PC-9 (cell line): Measurements from ENCODE around the gene C14orf119.

ENCODE experiments used
- EZH2 ChIP-seq: fragments of 200-600 bp; sonication (generic); IDR thresholded peaks from 2 replicates; pipeline ENCODE4 v1.8.0; 2017; ENCODE audit warnings: antibody characterized with exemption, low read depth
- TF ChIP-seq, protein P1 (sequence below): fragments of 200-600 bp; sonication (generic); conservative IDR thresholded peaks from 2 replicates; pipeline ENCODE4 v1.6.1; 2017; ENCODE audit warnings: mixed run types, antibody characterized with exemption, mild to moderate bottlenecking, moderate library complexity

DNA sequence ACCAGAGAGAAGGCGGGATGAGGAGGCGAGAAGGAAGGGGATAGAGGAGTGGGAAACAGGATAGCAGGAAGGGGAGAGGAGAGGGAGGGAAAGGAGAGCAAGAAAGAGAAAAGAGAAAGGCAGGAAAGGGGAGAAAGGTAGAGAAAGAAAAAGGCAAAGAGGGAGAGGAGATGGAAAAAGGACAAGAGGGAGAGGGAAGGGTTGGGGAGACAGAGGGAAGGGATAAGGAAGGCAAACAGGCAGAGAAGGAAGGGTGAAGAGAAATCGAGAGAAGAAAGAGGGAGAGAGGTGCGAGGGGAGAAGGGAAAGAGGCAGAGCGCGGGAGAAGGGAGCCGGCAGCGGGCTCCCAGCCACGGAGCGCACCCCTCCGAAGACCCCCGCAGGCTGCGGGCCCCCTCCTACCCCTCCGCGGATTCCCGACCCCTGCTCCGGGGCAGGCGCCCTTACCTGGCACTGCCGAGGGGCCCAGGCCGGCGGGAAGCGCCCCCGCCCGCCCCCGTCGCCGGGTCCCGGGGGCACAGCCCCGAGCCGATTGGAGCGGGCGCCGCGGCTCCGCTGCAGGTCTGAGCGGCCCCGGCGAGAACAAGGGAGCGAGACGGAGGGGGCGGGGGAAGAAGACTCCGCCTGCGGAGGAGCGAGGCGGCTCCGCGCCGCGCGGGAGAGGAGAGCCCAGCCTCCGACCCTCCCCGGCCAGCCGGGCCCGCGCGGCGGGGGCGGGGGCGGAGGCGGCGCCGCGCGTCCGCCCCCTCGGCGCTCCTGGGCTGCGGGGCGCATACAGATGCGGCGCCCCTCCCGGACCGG is 38.1 kb upstream of the C14orf119 start, which contains the start of gene CDH24:
- TF ChIP-seq, protein P1, sequence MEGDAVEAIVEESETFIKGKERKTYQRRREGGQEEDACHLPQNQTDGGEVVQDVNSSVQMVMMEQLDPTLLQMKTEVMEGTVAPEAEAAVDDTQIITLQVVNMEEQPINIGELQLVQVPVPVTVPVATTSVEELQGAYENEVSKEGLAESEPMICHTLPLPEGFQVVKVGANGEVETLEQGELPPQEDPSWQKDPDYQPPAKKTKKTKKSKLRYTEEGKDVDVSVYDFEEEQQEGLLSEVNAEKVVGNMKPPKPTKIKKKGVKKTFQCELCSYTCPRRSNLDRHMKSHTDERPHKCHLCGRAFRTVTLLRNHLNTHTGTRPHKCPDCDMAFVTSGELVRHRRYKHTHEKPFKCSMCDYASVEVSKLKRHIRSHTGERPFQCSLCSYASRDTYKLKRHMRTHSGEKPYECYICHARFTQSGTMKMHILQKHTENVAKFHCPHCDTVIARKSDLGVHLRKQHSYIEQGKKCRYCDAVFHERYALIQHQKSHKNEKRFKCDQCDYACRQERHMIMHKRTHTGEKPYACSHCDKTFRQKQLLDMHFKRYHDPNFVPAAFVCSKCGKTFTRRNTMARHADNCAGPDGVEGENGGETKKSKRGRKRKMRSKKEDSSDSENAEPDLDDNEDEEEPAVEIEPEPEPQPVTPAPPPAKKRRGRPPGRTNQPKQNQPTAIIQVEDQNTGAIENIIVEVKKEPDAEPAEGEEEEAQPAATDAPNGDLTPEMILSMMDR, result no peak
- no peak for TF ChIP-seq EZH2
